Endothelial cell of umbilical vein (primary cell): Measurements from ENCODE around the gene ARL5B. TPM values are rescaled to one million over a fixed set of nuclear protein-coding genes. Genes with fewer than 3 reads are reported as not detected.

Experiments
- BruUV-seq: library from RNA; stranded (reverse); fragments of 400-500 nt; replicated peaks from 2 replicates; lab custom pipeline; 2021; lab: Mats Ljungman, UMichigan
- CTCF ChIA-PET: fragments of 300-600, 350-600 bp; sonication (Branson Sonifier 250); formaldehyde crosslinking; loops from one replicate; lab custom pipeline; 2021; ENCODE audit warnings: antibody characterized with exemption, inconsistent platforms; lab: Charles Lee
- POLR2A ChIA-PET: fragments of 300-600, 350-600 bp; sonication (Branson Sonifier 250); formaldehyde crosslinking; loops from one replicate; lab custom pipeline; 2021; ENCODE audit warnings: antibody characterized with exemption, inconsistent platforms; lab: Charles Lee
- DNase-seq: peaks from one replicate; pipeline ENCODE4 v3.0.0-alpha.2; 2011; ENCODE audit warnings: low read depth, low spot score
- FAIRE-seq: peaks from 2 replicates; lab custom pipeline; 2011; peaks lifted over from hg19 to GRCh38; lab: Jason Lieb, UNC
- H2AFZ ChIP-seq: 2 replicates; pipeline ENCODE4 v1.6.0; 2012; ENCODE audit warnings: low read depth, low read length, control low read depth, inconsistent platforms
- H3K27ac ChIP-seq: 2 replicates; pipeline ENCODE4 v1.5.1; 2011; ENCODE audit warnings: low read depth, mild to moderate bottlenecking, control low read depth, low read length, moderate library complexity; ENCODE audit not compliant: insufficient read depth
- H3K27me3 ChIP-seq, 2 experiments: 2 replicates each; pipeline versions ENCODE4 v1.6.0 to v1.6.1; 2011; ENCODE audit warnings: low read length in 2 of 2, mixed read lengths in 1 of 2; ENCODE audit not compliant: control insufficient read depth in 2 of 2, insufficient read depth in 2 of 2
- H3K36me3 ChIP-seq, 2 experiments: 2 replicates in 1 of 2; 3 replicates in 1 of 2; pipeline ENCODE4 v1.5.1; 2011; ENCODE audit warnings: low read length in 2 of 2, mild to moderate bottlenecking in 1 of 2, moderate library complexity in 1 of 2; ENCODE audit not compliant: control insufficient read depth in 2 of 2, insufficient read depth in 2 of 2; ENCODE audit errors: extremely low read depth in 1 of 2
- H3K4me1 ChIP-seq: 3 replicates; pipeline ENCODE4 v1.5.1; 2011; ENCODE audit warnings: mild to moderate bottlenecking, low read length; ENCODE audit not compliant: control insufficient read depth, insufficient read depth; ENCODE audit errors: extremely low read depth
- H3K4me2 ChIP-seq: 2 replicates; pipeline ENCODE4 v1.6.1; 2011; ENCODE audit warnings: low read length, control low read depth, mixed read lengths; ENCODE audit not compliant: insufficient read depth
- H3K4me3 ChIP-seq, 3 experiments: fragments of 200-600 bp in 1 of 3; sonication (generic), shearing (Covaris generic) in 1 of 3; replicated peaks in 1 of 3; 2 replicates each; pipeline ENCODE4 v1.5.1; 2011 to 2016; ENCODE audit warnings: control low read depth in 3 of 3, low read length in 3 of 3, mild to moderate bottlenecking in 2 of 3, inconsistent platforms in 1 of 3, low read depth in 1 of 3, moderate library complexity in 1 of 3; ENCODE audit not compliant: insufficient read depth in 1 of 3
- H3K79me2 ChIP-seq: 2 replicates; pipeline ENCODE4 v1.6.0; 2012; ENCODE audit warnings: low read length, inconsistent platforms; ENCODE audit not compliant: control insufficient read depth, insufficient read depth
- H3K9ac ChIP-seq: replicated peaks from 2 replicates; pipeline ENCODE3; 2011; ENCODE audit warnings: low read length, control low read depth; ENCODE audit not compliant: insufficient read depth; ENCODE audit errors: extremely low read depth
- H3K9me1 ChIP-seq: replicated peaks from 3 replicates; pipeline ENCODE4 v1.6.0; 2011; ENCODE audit warnings: mild to moderate bottlenecking, low read length; ENCODE audit not compliant: control insufficient read depth, insufficient read depth; ENCODE audit errors: extremely low read depth
- H3K9me3 ChIP-seq: replicated peaks from 2 replicates; pipeline ENCODE4 v1.5.1; 2012; ENCODE audit warnings: low read length, inconsistent platforms; ENCODE audit not compliant: control insufficient read depth, insufficient read depth
- H4K20me1 ChIP-seq: replicated peaks from 2 replicates; pipeline ENCODE3; 2011; ENCODE audit warnings: mild to moderate bottlenecking, low read length; ENCODE audit not compliant: control insufficient read depth, insufficient read depth; ENCODE audit errors: extremely low read depth
- EZH2 ChIP-seq: IDR thresholded peaks from 2 replicates; pipeline ENCODE4 v1.6.1; 2012; ENCODE audit warnings: borderline replicate concordance, low read depth, mild to moderate bottlenecking, moderate library complexity, low read length, inconsistent platforms; ENCODE audit not compliant: severe bottlenecking
- FOS ChIP-seq: IDR thresholded peaks from 2 replicates; pipeline ENCODE4 v1.6.1; 2011; ENCODE audit warnings: mild to moderate bottlenecking, low read length, moderate library complexity, borderline replicate concordance; ENCODE audit not compliant: insufficient read depth
- GATA2 ChIP-seq: IDR thresholded peaks from 2 replicates; pipeline ENCODE4 v1.7.0; 2011; ENCODE audit warnings: low read depth, mild to moderate bottlenecking, moderate library complexity, mixed read lengths, low read length; ENCODE audit not compliant: insufficient read length, insufficient read depth
- JUN ChIP-seq: IDR thresholded peaks from 2 replicates; pipeline ENCODE4 v1.6.1; 2011; ENCODE audit warnings: borderline replicate concordance, low read depth; ENCODE audit not compliant: insufficient read length, insufficient read depth
- MYC ChIP-seq: IDR thresholded peaks from one replicate; pipeline ENCODE4 v1.6.1; 2011; ENCODE audit warnings: mild to moderate bottlenecking, low read depth, low read length
- POLR2A ChIP-seq: IDR thresholded peaks from 2 replicates; pipeline ENCODE4 v1.6.1; 2012; ENCODE audit warnings: low read depth, mild to moderate bottlenecking, control low read depth, low read length
- POLR2AphosphoS5 ChIP-seq: IDR thresholded peaks from 2 replicates; pipeline ENCODE4 v1.6.1; 2012; ENCODE audit warnings: low read depth, mild to moderate bottlenecking, control low read depth, low read length, moderate library complexity; ENCODE audit not compliant: insufficient read depth
- dilution Hi-C: fragments of 300-500 bp; cut with MboI; formaldehyde crosslinking; loops from one replicate; pipeline ENCODE4 v1.15.0; 2019; ENCODE audit warnings: low sequenced_read_pairs; ENCODE audit not compliant: extremely low pct_ligation_motif_present
- intact Hi-C: fragments of 100-400 bp; cut with micrococcal nuclease; formaldehyde crosslinking; loops from one replicate; pipeline ENCODE4 v1.10.0; 2022
- polyA plus RNA-seq, 4 experiments: library from polyadenylated mRNA; depleted of rRNA in 3 of 4; stranded (reverse) in 3 of 4; unstranded in 1 of 4; fragments of >200 nt; gene quantifications; 2 replicates each; pipeline versions ENCODE4 v1.2.1 to v1.2.3, GENCODE V29; 2011 to 2012; ENCODE audit warnings: missing spikeins in 1 of 4
- total RNA-seq: library from RNA; stranded (reverse); gene quantifications from 2 replicates; pipeline ENCODE4 v1.2.3, GENCODE V29; 2021
- TF ChIP-seq, protein P1 (sequence below): IDR thresholded peaks from 2 replicates; pipeline ENCODE4 v1.6.1; 2011; ENCODE audit not compliant: insufficient read depth, insufficient read length
- TF ChIP-seq, protein P2 (sequence below), 2 donors: IDR thresholded peaks; 1 replicate in 1 of 2; 2 replicates in 1 of 2; pipeline ENCODE4 v1.5.1; 2011; ENCODE audit warnings: low read length in 2 of 2, mild to moderate bottlenecking in 2 of 2, moderate library complexity in 2 of 2, control low read depth in 1 of 2, inconsistent platforms in 1 of 2, low read depth in 1 of 2; ENCODE audit not compliant: insufficient read depth in 1 of 2; ENCODE audit errors: extremely low read depth in 1 of 2

Gene ARL5B
- total and polyA plus RNA-seq, 2 donors (not counting 3 experiments of a cell fraction or from before 2014, with no cell fraction given): 5.1 to 19.1 TPM

DNA sequence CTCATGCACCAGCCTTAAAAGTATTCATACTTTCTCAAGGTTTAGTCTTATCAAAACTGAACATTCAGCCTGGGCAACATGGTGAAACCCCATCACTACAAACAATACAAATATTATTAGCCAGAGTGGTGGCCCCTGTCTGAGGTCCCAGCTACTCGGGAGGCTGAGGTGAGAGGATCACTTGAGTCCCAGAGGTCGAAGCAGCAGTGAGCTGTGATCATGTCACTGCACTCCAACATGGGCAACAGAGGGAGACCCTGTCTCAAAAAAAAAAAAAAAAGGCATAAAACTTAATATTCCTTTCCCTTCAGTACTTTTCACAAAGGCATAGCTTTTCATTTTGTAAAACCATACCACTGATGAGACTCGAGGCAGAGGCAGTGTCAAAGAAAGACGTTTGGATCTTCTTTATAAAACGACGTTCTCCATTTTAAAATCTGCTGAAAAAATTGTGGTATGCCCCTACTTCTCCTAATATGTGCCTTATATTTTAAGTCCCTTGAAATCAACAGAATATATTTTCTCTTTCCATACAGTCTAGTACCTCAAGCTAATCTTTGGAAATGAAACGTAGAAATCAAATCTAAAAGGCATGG lies 9.8 kb upstream of the ARL5B start:
- Histone ChIP-seq H3K4me2 (peak overlapping the region; percentile 99), H3K27ac (no peak overlapping the region), H3K4me3 (no peak overlapping the region), H3K27me3 (no peaks in the 10 kb centered on the region), H3K9ac (no peak overlapping the region), H3K9me3 (no peaks in the 10 kb centered on the region), H3K9me1 (no peaks in the 10 kb centered on the region), H3K79me2 (peaks cover 11% of the 10 kb centered on the region), H3K4me1 (peaks cover 21% of the 10 kb centered on the region), H4K20me1 (no peaks in the 10 kb centered on the region), H3K36me3 (no peaks in the 10 kb centered on the region), H2AFZ (no peak overlapping the region)
- CTCF ChIA-PET: interaction anchor here (0.7 to 1.7 kb wide), 4 partner anchors 11 to 1151 kb away, joined by 3 to 5 read pairs (median 3); no protein-coding TSS in a partner anchor
- DNase-seq (no peak), FAIRE-seq (no peak)
- intact Hi-C loops (no loop called here), dilution Hi-C loops (no loop called here)
- BruUV-seq: no TSS peak
- POLR2A ChIA-PET: no interaction called here
- no peak for TF ChIP-seq POLR2A
- TF ChIP-seq, protein P1, sequence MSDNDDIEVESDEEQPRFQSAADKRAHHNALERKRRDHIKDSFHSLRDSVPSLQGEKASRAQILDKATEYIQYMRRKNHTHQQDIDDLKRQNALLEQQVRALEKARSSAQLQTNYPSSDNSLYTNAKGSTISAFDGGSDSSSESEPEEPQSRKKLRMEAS: no peak
- TF ChIP-seq, protein P2, sequence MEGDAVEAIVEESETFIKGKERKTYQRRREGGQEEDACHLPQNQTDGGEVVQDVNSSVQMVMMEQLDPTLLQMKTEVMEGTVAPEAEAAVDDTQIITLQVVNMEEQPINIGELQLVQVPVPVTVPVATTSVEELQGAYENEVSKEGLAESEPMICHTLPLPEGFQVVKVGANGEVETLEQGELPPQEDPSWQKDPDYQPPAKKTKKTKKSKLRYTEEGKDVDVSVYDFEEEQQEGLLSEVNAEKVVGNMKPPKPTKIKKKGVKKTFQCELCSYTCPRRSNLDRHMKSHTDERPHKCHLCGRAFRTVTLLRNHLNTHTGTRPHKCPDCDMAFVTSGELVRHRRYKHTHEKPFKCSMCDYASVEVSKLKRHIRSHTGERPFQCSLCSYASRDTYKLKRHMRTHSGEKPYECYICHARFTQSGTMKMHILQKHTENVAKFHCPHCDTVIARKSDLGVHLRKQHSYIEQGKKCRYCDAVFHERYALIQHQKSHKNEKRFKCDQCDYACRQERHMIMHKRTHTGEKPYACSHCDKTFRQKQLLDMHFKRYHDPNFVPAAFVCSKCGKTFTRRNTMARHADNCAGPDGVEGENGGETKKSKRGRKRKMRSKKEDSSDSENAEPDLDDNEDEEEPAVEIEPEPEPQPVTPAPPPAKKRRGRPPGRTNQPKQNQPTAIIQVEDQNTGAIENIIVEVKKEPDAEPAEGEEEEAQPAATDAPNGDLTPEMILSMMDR (IDR thresholded peaks at IDR 0.05; ENCODE audit: extremely low read depth in 1 of 2, insufficient read depth in 1 of 2, low read depth in 1 of 2, low read length in 2 of 2): no peak
- TF ChIP-seq FOS: no peak
- no peak for TF ChIP-seq MYC
- TF ChIP-seq EZH2: no peak
- no peak for TF ChIP-seq GATA2
- no peak for TF ChIP-seq JUN
- no peak for TF ChIP-seq POLR2AphosphoS5
